OCI-LY1 (cell line): ENCODE measurements around the gene RERG.

ENCODE experiments used
- H2AFZ ChIP-seq: fragments of 200-600 bp; sonication (generic), shearing (Covaris generic); 2 replicates; pipeline ENCODE4 v1.6.0; 2014; ENCODE audit warnings: antibody characterized with exemption, mild to moderate bottlenecking, low read length
- H3F3A ChIP-seq: fragments of 200-600 bp; sonication (generic), shearing (Covaris generic); 2 replicates; pipeline ENCODE4 v1.6.0; 2014; ENCODE audit warnings: mild to moderate bottlenecking, antibody characterized with exemption, low read length, moderate library complexity; ENCODE audit not compliant: insufficient read depth
- H3K27ac ChIP-seq: fragments of 200-600 bp; sonication (generic); 2 replicates; pipeline ENCODE4 v1.5.1; 2014; ENCODE audit warnings: low read length, mixed run types, mild to moderate bottlenecking, low read depth; ENCODE audit not compliant: poor library complexity, severe bottlenecking
- H3K27me3 ChIP-seq: fragments of 200-600 bp; sonication (generic); 2 replicates; pipeline ENCODE4 v1.6.0; 2014; ENCODE audit warnings: antibody characterized with exemption, mild to moderate bottlenecking, low read length, moderate library complexity; ENCODE audit not compliant: insufficient read depth
- H3K36me3 ChIP-seq: fragments of 200-600 bp; sonication (generic); 2 replicates; pipeline ENCODE4 v1.6.1; 2014; ENCODE audit warnings: mild to moderate bottlenecking, antibody characterized with exemption, low read length, moderate library complexity, mixed read lengths; ENCODE audit not compliant: insufficient read depth
- H3K4me1 ChIP-seq: fragments of 200-600 bp; sonication (generic); 2 replicates; pipeline ENCODE4 v1.5.1; 2014; ENCODE audit warnings: mild to moderate bottlenecking, low read length, moderate library complexity; ENCODE audit not compliant: insufficient read depth, severe bottlenecking
- H3K4me2 ChIP-seq: fragments of 200-600 bp; sonication (generic), shearing (Covaris generic); 2 replicates; pipeline ENCODE4 v1.6.1; 2014; ENCODE audit warnings: low read length
- H3K4me3 ChIP-seq: fragments of 200-600 bp; sonication (generic); 2 replicates; pipeline ENCODE4 v1.5.1; 2014; ENCODE audit warnings: low read length, low read depth, mild to moderate bottlenecking, mixed read lengths; ENCODE audit not compliant: poor library complexity, severe bottlenecking
- H3K79me2 ChIP-seq: fragments of 200-600 bp; shearing (Covaris generic); 2 replicates; pipeline ENCODE4 v1.6.1; 2016; ENCODE audit warnings: mixed run types, low read length, mixed read lengths; ENCODE audit not compliant: insufficient read depth
- H3K9ac ChIP-seq: fragments of 200-600 bp; sonication (generic), shearing (Covaris generic); 2 replicates; pipeline ENCODE4 v1.6.1; 2014; ENCODE audit warnings: mild to moderate bottlenecking, low read length, mixed read lengths
- H3K9me2 ChIP-seq: fragments of 200-600 bp; sonication (generic), shearing (Covaris generic); 2 replicates; pipeline ENCODE4 v1.6.1; 2014; ENCODE audit warnings: low read depth, mild to moderate bottlenecking, low read length, mixed read lengths
- H3K9me3 ChIP-seq: fragments of 200-600 bp; shearing (Covaris generic); 2 replicates; pipeline ENCODE4 v1.6.1; 2014; ENCODE audit warnings: low read length, mixed read lengths
- H4K20me1 ChIP-seq: fragments of 200-600 bp; sonication (generic), shearing (Covaris generic); 2 replicates; pipeline ENCODE4 v1.6.0; 2016; ENCODE audit warnings: mild to moderate bottlenecking, low read length; ENCODE audit not compliant: insufficient read depth
- EZH2 ChIP-seq: fragments of 200-600 bp; sonication (generic), shearing (Covaris generic); IDR thresholded peaks from 2 replicates; pipeline ENCODE4 v1.8.0; 2017; ENCODE audit warnings: borderline replicate concordance, mixed run types, mild to moderate bottlenecking, antibody characterized with exemption, low read length, moderate library complexity, mixed read lengths
- TF ChIP-seq, protein P1 (sequence below): fragments of 200-600 bp; sonication (generic), shearing (Covaris generic); IDR thresholded peaks from 2 replicates; pipeline ENCODE4 v1.5.1; 2017; ENCODE audit warnings: mild to moderate bottlenecking, antibody characterized with exemption, low read length, moderate library complexity, mixed read lengths

RERG gene

DNA sequence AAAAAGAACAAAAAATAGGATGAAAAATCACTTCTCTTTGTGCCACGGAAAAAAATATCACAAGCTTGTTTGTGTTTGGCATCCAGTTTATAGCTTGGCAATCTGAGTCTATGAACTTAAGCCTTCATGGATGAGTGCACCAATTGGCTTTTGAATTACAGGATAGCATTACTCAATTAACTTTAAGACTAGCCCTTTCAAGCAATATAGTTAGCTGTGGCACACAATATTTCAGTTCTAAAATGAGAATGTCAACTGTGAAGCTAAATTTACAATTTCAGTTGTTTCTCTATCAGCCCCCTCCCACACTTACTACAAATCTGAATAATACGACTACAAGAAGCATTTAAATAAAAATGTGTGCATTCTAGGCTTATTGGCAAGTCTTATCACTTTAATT lies 8.3 kb downstream of the RERG start:
- Histone ChIP-seq H3K79me2 (no peaks in the 10 kb centered on the region), H3K9me2 (no peaks in the 10 kb centered on the region), H2AFZ (no peak overlapping the region), H3K9ac (no peak overlapping the region), H3K27ac (no peak overlapping the region), H3K4me3 (no peak overlapping the region), H3K36me3 (no peaks in the 10 kb centered on the region), H4K20me1 (no peaks in the 10 kb centered on the region), H3K4me2 (no peak overlapping the region), H3F3A (no peaks in the 10 kb centered on the region), H3K27me3 (no peaks in the 10 kb centered on the region), H3K9me3 (no peaks in the 10 kb centered on the region), H3K4me1 (no peaks in the 10 kb centered on the region)
- TF ChIP-seq EZH2 = no peak
- TF ChIP-seq, protein P1, sequence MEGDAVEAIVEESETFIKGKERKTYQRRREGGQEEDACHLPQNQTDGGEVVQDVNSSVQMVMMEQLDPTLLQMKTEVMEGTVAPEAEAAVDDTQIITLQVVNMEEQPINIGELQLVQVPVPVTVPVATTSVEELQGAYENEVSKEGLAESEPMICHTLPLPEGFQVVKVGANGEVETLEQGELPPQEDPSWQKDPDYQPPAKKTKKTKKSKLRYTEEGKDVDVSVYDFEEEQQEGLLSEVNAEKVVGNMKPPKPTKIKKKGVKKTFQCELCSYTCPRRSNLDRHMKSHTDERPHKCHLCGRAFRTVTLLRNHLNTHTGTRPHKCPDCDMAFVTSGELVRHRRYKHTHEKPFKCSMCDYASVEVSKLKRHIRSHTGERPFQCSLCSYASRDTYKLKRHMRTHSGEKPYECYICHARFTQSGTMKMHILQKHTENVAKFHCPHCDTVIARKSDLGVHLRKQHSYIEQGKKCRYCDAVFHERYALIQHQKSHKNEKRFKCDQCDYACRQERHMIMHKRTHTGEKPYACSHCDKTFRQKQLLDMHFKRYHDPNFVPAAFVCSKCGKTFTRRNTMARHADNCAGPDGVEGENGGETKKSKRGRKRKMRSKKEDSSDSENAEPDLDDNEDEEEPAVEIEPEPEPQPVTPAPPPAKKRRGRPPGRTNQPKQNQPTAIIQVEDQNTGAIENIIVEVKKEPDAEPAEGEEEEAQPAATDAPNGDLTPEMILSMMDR = no peak

DNA sequence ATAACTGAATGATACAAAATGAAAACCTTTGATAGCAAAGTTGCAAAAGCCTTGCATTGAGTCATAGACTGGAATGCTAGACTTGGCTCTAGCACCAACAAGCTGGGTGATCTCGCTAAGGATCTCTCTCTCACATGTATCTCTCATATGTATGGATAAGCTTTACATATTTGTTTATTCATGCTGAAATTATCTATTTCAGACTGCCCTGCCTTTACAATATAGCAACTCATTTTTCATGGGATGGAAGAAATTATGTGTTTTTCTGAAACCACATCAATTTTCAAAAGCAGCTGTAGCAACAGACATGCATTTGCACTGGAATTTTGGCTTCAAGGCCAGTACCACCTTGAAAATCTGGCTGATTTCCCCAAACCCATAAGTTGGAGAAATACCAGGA lies 11.4 kb downstream of the RERG start:
- no peak overlapping the region for H3K9ac ChIP-seq
- H3K4me2 ChIP-seq = no peak overlapping the region
- no peaks in the 10 kb centered on the region for H4K20me1 ChIP-seq

DNA sequence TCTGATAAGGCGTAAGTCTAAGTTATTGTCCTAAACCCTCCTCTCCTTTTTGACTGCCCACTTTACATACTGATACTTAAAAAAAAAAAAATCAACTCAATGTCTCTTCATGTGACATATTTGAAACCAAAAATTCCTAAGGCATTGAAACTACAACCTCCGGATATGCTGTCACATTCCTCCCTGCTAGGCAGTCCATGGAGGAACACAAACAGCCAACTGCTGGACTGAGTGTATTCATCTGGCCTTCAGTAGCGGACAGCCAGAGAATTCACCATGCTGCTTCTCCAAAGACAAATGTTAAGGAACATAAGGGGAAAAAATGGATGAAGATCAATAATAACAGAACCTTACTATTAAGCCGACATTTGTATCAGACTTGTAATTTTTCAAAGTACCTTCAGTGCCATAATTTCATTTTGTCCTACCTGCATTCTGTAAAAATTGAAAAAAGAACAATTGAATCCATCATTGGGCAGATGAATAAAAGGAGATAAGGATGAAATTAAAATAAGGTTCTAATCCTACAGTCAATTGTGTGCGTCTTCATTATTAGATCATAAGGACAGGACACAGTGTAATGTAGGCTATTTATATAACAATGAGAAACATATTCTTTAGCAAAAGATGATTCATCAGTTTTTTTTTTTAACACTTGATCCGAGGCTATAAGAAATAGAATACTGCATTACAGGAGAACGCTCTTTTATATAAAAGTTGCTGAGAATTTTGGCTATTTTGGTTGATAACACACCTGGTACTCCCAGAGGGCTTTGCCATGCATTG lies 12.2 kb downstream of the RERG start:
- Histone ChIP-seq H3K9ac (no peak overlapping the region), H3F3A (no peaks in the 10 kb centered on the region), H2AFZ (no peak overlapping the region), H3K9me2 (no peaks in the 10 kb centered on the region), H3K79me2 (no peaks in the 10 kb centered on the region), H3K27me3 (no peaks in the 10 kb centered on the region), H3K9me3 (no peaks in the 10 kb centered on the region), H3K4me1 (no peaks in the 10 kb centered on the region), H3K36me3 (no peaks in the 10 kb centered on the region), H3K27ac (no peak overlapping the region), H3K4me2 (no peak overlapping the region), H3K4me3 (no peak overlapping the region), H4K20me1 (no peaks in the 10 kb centered on the region)
- TF ChIP-seq, protein P1 = no peak
- TF ChIP-seq EZH2 = no peak

More for the DNA sequence above, 11.4 kb downstream of the RERG start:
- no peaks in the 10 kb centered on the region for H3K27me3 ChIP-seq
- no peaks in the 10 kb centered on the region for H3K79me2 ChIP-seq
- H3K9me2 ChIP-seq = no peaks in the 10 kb centered on the region
- H3K27ac ChIP-seq = no peak overlapping the region
- H3K4me3 ChIP-seq = no peak overlapping the region
- no peak for TF ChIP-seq EZH2
- TF ChIP-seq, protein P1 = no peak
- H3K4me1 ChIP-seq = no peaks in the 10 kb centered on the region
- H3K36me3 ChIP-seq = no peaks in the 10 kb centered on the region
- no peak overlapping the region for H2AFZ ChIP-seq
- no peaks in the 10 kb centered on the region for H3K9me3 ChIP-seq
- no peaks in the 10 kb centered on the region for H3F3A ChIP-seq
